Measurements from ENCODE around the gene TAP1. TPM values are rescaled to one million over a fixed set of nuclear protein-coding genes. Genes with fewer than 3 reads are reported as not detected.

The TAP1 gene
- total RNA-seq, 1 experiment from 2014 or later: 12.1 TPM

- Histone ChIP-seq H3K56ac (ENCODE audit: insufficient read length, low read depth, low read length) (no peak within 1 kb of the TSS), H3K14ac (ENCODE audit: insufficient read depth, low read length) (peak within 1 kb of the TSS; percentile 90; the same call in 1 of the 2 replicates), H2BK15ac (ENCODE audit: low read depth, low read length) (no peak within 1 kb of the TSS), H2BK5ac (ENCODE audit: insufficient read length, low read length) (no peak within 1 kb of the TSS), H3K18ac (ENCODE audit: insufficient read length, low read depth, low read length) (peak within 1 kb of the TSS; percentile 94), H4K20me1 (ENCODE audit: control insufficient read depth, insufficient read depth, insufficient read length) (no peaks in the 10 kb centered on the region), H4K5ac (ENCODE audit: insufficient read length, low read depth, low read length) (no peak within 1 kb of the TSS), H4K8ac (replicated peaks; ENCODE audit: insufficient read length, low read depth, low read length) (no peak within 1 kb of the TSS), H3K4ac (ENCODE audit: low read depth, low read length) (no peak within 1 kb of the TSS), H3K79me1 (ENCODE audit: insufficient read depth, low read depth, low read length, poor library complexity, severe bottlenecking) (no peaks in the 10 kb centered on the region), H3K9ac (ENCODE audit: extremely low read depth, insufficient read length, low read length) (peak within 1 kb of the TSS; percentile 35), H3K27me3 (ENCODE audit: insufficient read depth, low read length) (no peaks in the 10 kb centered on the region), H2BK12ac (ENCODE audit: insufficient read length, low read depth, low read length) (no peak within 1 kb of the TSS), H3K23ac (ENCODE audit: insufficient read length, low read depth, low read length) (no peak within 1 kb of the TSS), H3K79me2 (ENCODE audit: insufficient read depth, low read length) (no peaks in the 10 kb centered on the region), H2BK120ac (ENCODE audit: low read depth, low read length, poor library complexity, severe bottlenecking) (no peak within 1 kb of the TSS), H2BK20ac (ENCODE audit: low read depth, low read length, poor library complexity, severe bottlenecking) (no peak within 1 kb of the TSS), H2AK5ac (ENCODE audit: insufficient read length, low read length) (no peak within 1 kb of the TSS), H3K9me3 (ENCODE audit: control insufficient read depth, low read depth, low read length) (no peaks in the 10 kb centered on the region), H2AFZ (ENCODE audit: low read length) (peak within 1 kb of the TSS; percentile 59), H3T11ph (ENCODE audit: low read length) (no peak within 1 kb of the TSS), H3K4me2 (ENCODE audit: insufficient read depth, insufficient read length, low read length) (peak within 1 kb of the TSS; percentile 63), H3K4me1 (ENCODE audit: insufficient read depth, low read length) (peaks cover 2% of the 10 kb centered on the region; the same call in 1 of the 2 replicates), H4K91ac (ENCODE audit: insufficient read length, low read depth, low read length) (no peak within 1 kb of the TSS), H3K27ac (ENCODE audit: insufficient read length, low read depth, low read length) (no peak within 1 kb of the TSS), H3K23me2 (ENCODE audit: insufficient read length, low read depth, low read length, poor library complexity, severe bottlenecking) (peaks cover 11% of the 10 kb centered on the region)
- Mint-ChIP-seq H3K27me3 (ENCODE audit: low read depth) (peaks cover 26% of the 10 kb centered on the region), H3K4me3 (peak within 1 kb of the TSS; percentile 87 to 92), H3K9me3 (no peaks in the 10 kb centered on the region), H3K27ac (peak within 1 kb of the TSS in 1 of 3 experiments; percentile 86; a peak in 3 of 7 replicates), H3K36me3 (ENCODE audit: insufficient read depth in 1 of 3, low read depth in 3 of 3) (peaks cover 0 to 46% (median 12%) of the 10 kb centered on the region in 3 experiments; a peak in 5 of 7 replicates), H3K4me1 (peaks cover 3% of the 10 kb centered on the region in 2 experiments)
- peak; percentile 98 for DNase-seq
- WGBS (ENCODE audit: extremely low coverage, insufficient read length, low lambda C conversion rate): no CpG with 5 or more reads among the region's 40 CpGs
- TF ChIP-seq, protein P1, sequence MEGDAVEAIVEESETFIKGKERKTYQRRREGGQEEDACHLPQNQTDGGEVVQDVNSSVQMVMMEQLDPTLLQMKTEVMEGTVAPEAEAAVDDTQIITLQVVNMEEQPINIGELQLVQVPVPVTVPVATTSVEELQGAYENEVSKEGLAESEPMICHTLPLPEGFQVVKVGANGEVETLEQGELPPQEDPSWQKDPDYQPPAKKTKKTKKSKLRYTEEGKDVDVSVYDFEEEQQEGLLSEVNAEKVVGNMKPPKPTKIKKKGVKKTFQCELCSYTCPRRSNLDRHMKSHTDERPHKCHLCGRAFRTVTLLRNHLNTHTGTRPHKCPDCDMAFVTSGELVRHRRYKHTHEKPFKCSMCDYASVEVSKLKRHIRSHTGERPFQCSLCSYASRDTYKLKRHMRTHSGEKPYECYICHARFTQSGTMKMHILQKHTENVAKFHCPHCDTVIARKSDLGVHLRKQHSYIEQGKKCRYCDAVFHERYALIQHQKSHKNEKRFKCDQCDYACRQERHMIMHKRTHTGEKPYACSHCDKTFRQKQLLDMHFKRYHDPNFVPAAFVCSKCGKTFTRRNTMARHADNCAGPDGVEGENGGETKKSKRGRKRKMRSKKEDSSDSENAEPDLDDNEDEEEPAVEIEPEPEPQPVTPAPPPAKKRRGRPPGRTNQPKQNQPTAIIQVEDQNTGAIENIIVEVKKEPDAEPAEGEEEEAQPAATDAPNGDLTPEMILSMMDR (conservative IDR thresholded peaks at IDR 0.05): peak; percentile 21; the same call in 1 of the 3 replicates
These were observed 9.3 kb downstream of the TAP1 start, which contains the start of gene PSMB8 for GRCh38 chr6:32843979-32844838. PSMB8 (minus strand) TSS chr6:32844047; CDS start chr6:32843996, 51 bp downstream.
